NCI-H2227 treated with DMSO at 0.1 percent for 48 hours (cell line): ENCODE data around the gene MECR.
"Not testable (repeated sequence)": the region's sequence is repeated elsewhere in the genome, so short reads cannot be mapped to it uniquely, and the experiment has no call there.

Experiments
- DNase-seq: peaks from one replicate; lab custom pipeline; 2025; lab: John Stamatoyannopoulos, UW

Gene MECR

GRCh38 chr1:29167904-29168303 is 62.8 kb downstream of the MECR start:
- no peak for DNase-seq

- DNase-seq: no peak
Observed at GRCh38 chr1:29166291-29166878, 64.3 kb downstream of the MECR start.

GRCh38 chr1:29164588-29164987 is 66.1 kb downstream of the MECR start:
- DNase-seq: no peak

GRCh38 chr1:29162476-29163138 is 68.1 kb downstream of the MECR start:
- DNase-seq: no peak

GRCh38 chr1:29162025-29162424 is 68.7 kb downstream of the MECR start:
- DNase-seq: no peak

GRCh38 chr1:29159773-29160172 is 71.0 kb downstream of the MECR start:
- DNase-seq: no peak

GRCh38 chr1:29157269-29157601 is 73.5 kb downstream of the MECR start:
- no peak for DNase-seq

GRCh38 chr1:29156543-29157268 is 74.0 kb downstream of the MECR start:
- DNase-seq: peak; percentile 80

- DNase-seq: no peak
Observed at GRCh38 chr1:29152046-29152805, 78.5 kb downstream of the MECR start.

GRCh38 chr1:29150346-29150745 is 80.4 kb downstream of the MECR start:
- DNase-seq: not testable (repeated sequence)

- DNase-seq: no peak
Observed at GRCh38 chr1:29148656-29149491, 81.9 kb downstream of the MECR start.

GRCh38 chr1:29145739-29146437 is 84.8 kb downstream of the MECR start:
- no peak for DNase-seq

- DNase-seq: no peak
Observed at GRCh38 chr1:29144178-29144577, 86.6 kb downstream of the MECR start.

GRCh38 chr1:29142714-29143113 is 88.0 kb downstream of the MECR start:
- no peak for DNase-seq
